Stimulated activated CD4-positive, alpha-beta T cell treated with anti-CD3 and anti-CD28 coated beads, Interleukin-4, amount 100 ng/mL, for 1 hour (primary cell): ENCODE measurements around the gene BICD1.

Source experiments
- DNase-seq: peaks from one replicate; pipeline ENCODE4 v3.0.0-alpha.2; 2020

The BICD1 gene

GRCh38 chr12:32362892-32363291, 256.2 kb downstream of the BICD1 start:
- no peak for DNase-seq

GRCh38 chr12:32365473-32366064, 258.9 kb downstream of the BICD1 start:
- DNase-seq = peak; percentile 14

- no peak for DNase-seq
These were observed 260.1 kb downstream of the BICD1 start for GRCh38 chr12:32366714-32367113.

- no peak for DNase-seq
These were observed 260.7 kb downstream of the BICD1 start for GRCh38 chr12:32367381-32367780.

GRCh38 chr12:32369202-32369601, 262.6 kb downstream of the BICD1 start:
- DNase-seq = no peak

GRCh38 chr12:32377344-32378055, 270.9 kb downstream of the BICD1 start:
- DNase-seq = no peak

- no peak for DNase-seq
These were observed 272.6 kb downstream of the BICD1 start for GRCh38 chr12:32379213-32379612.

- no peak for DNase-seq
These were observed 273.0 kb downstream of the BICD1 start for GRCh38 chr12:32379667-32380066.

- DNase-seq = no peak
These were observed 275.6 kb downstream of the BICD1 start for GRCh38 chr12:32382226-32382625.

GRCh38 chr12:32390572-32391219, 284.0 kb downstream of the BICD1 start:
- peak; percentile 13 for DNase-seq

- no peak for DNase-seq
These were observed 288.4 kb downstream of the BICD1 start for GRCh38 chr12:32395026-32395425.

GRCh38 chr12:32397696-32398095, 291.0 kb downstream of the BICD1 start:
- DNase-seq = no peak

- DNase-seq = no peak
These were observed 291.5 kb downstream of the BICD1 start for GRCh38 chr12:32398181-32398580.

- no peak for DNase-seq
These were observed 292.2 kb downstream of the BICD1 start for GRCh38 chr12:32398816-32399369.

- DNase-seq = peak; percentile 39
These were observed 292.9 kb downstream of the BICD1 start, which contains the start of gene FGD4 for GRCh38 chr12:32399370-32400113. TSS of gene FGD4 (plus strand) at chr12:32399558.

GRCh38 chr12:32400114-32400672, 293.5 kb downstream of the BICD1 start:
- DNase-seq = no peak

GRCh38 chr12:32400866-32401265, 294.2 kb downstream of the BICD1 start:
- DNase-seq = no peak

- no peak for DNase-seq
These were observed 295.5 kb downstream of the BICD1 start for GRCh38 chr12:32402170-32402569.

- DNase-seq = no peak
These were observed 296.3 kb downstream of the BICD1 start for GRCh38 chr12:32402946-32403345.

- no peak for DNase-seq
These were observed 301.1 kb downstream of the BICD1 start for GRCh38 chr12:32407795-32408194.

GRCh38 chr12:32413412-32413811, 306.8 kb downstream of the BICD1 start:
- DNase-seq = no peak

- no peak for DNase-seq
These were observed 311.6 kb downstream of the BICD1 start for GRCh38 chr12:32418221-32418620.
